IPS-20b (cell line): ENCODE data around the gene BZW2.

Source experiments
- H3K27ac ChIP-seq: one replicate; pipeline ENCODE4 v1.5.1; 2013; ENCODE audit warnings: low read length
- H3K27me3 ChIP-seq: 2 replicates; pipeline ENCODE4 v1.6.1; 2013; ENCODE audit warnings: mild to moderate bottlenecking, low read length, inconsistent platforms; ENCODE audit not compliant: insufficient read depth
- H3K36me3 ChIP-seq: 2 replicates; pipeline ENCODE4 v1.6.1; 2013; ENCODE audit warnings: low read depth, mild to moderate bottlenecking, inconsistent platforms, low read length, moderate library complexity; ENCODE audit not compliant: insufficient read depth
- H3K4me1 ChIP-seq: 2 replicates; pipeline ENCODE4 v1.6.1; 2013; ENCODE audit warnings: mild to moderate bottlenecking, control low read depth, inconsistent platforms, low read length, moderate library complexity; ENCODE audit not compliant: insufficient read depth
- H3K4me3 ChIP-seq: 2 replicates; pipeline ENCODE4 v1.5.1; 2013; ENCODE audit warnings: mild to moderate bottlenecking, low read length, inconsistent platforms
- H3K9ac ChIP-seq: 2 replicates; pipeline ENCODE4 v1.6.1; 2013; ENCODE audit warnings: low read depth, mild to moderate bottlenecking, inconsistent platforms, low read length, moderate library complexity
- H3K9me3 ChIP-seq: 2 replicates; pipeline ENCODE4 v1.6.1; 2013; ENCODE audit warnings: mild to moderate bottlenecking, low read depth, low read length, inconsistent platforms; ENCODE audit not compliant: insufficient read depth

BZW2 gene

GRCh38 chr7:16702441-16702840 is 56.5 kb downstream of the BZW2 start:
- no peaks in the 10 kb centered on the region for H3K9me3 ChIP-seq
- no peaks in the 10 kb centered on the region for H3K27me3 ChIP-seq
- no peak overlapping the region for H3K27ac ChIP-seq
- peaks cover 89% of the 10 kb centered on the region for H3K36me3 ChIP-seq
- no peak overlapping the region for H3K9ac ChIP-seq
- H3K4me1 ChIP-seq, result no peaks in the 10 kb centered on the region
- H3K4me3 ChIP-seq, result no peak overlapping the region

- Histone ChIP-seq H3K27me3 (no peaks in the 10 kb centered on the region), H3K27ac (no peak overlapping the region), H3K4me3 (no peak overlapping the region), H3K4me1 (peaks cover 5% of the 10 kb centered on the region; the same call in 1 of the 2 replicates), H3K9me3 (no peaks in the 10 kb centered on the region), H3K36me3 (peaks cover 34% of the 10 kb centered on the region), H3K9ac (no peak overlapping the region)
Observed at GRCh38 chr7:16708511-16708910, 62.5 kb downstream of the BZW2 start.

GRCh38 chr7:16708980-16709379 is 63.0 kb downstream of the BZW2 start:
- no peak overlapping the region for H3K9ac ChIP-seq
- H3K9me3 ChIP-seq, result no peaks in the 10 kb centered on the region
- peaks cover 29% of the 10 kb centered on the region for H3K36me3 ChIP-seq
- H3K4me3 ChIP-seq, result no peak overlapping the region
- H3K4me1 ChIP-seq, result peaks cover 5% of the 10 kb centered on the region; the same call in 1 of the 2 replicates
- no peak overlapping the region for H3K27ac ChIP-seq
- H3K27me3 ChIP-seq, result no peaks in the 10 kb centered on the region

- no peaks in the 10 kb centered on the region for H3K27me3 ChIP-seq
- H3K36me3 ChIP-seq, result peaks cover 17% of the 10 kb centered on the region
- H3K9me3 ChIP-seq, result no peaks in the 10 kb centered on the region
- no peak overlapping the region for H3K27ac ChIP-seq
- no peak overlapping the region for H3K4me3 ChIP-seq
- peaks cover 5% of the 10 kb centered on the region; the same call in 1 of the 2 replicates for H3K4me1 ChIP-seq
- no peak overlapping the region for H3K9ac ChIP-seq
Observed at GRCh38 chr7:16710651-16711050, 64.7 kb downstream of the BZW2 start.

GRCh38 chr7:16711730-16712129 is 65.7 kb downstream of the BZW2 start:
- no peak overlapping the region for H3K9ac ChIP-seq
- H3K4me1 ChIP-seq, result peaks cover 5% of the 10 kb centered on the region; the same call in 1 of the 2 replicates
- no peak overlapping the region for H3K27ac ChIP-seq
- H3K9me3 ChIP-seq, result no peaks in the 10 kb centered on the region
- no peak overlapping the region for H3K4me3 ChIP-seq
- peaks cover 7% of the 10 kb centered on the region for H3K36me3 ChIP-seq
- no peaks in the 10 kb centered on the region for H3K27me3 ChIP-seq

- Histone ChIP-seq H3K27ac (no peak overlapping the region), H3K4me3 (no peak overlapping the region), H3K4me1 (peaks cover 5% of the 10 kb centered on the region; the same call in 1 of the 2 replicates), H3K36me3 (peaks cover 5% of the 10 kb centered on the region; the same call in 1 of the 2 replicates), H3K9me3 (no peaks in the 10 kb centered on the region), H3K27me3 (no peaks in the 10 kb centered on the region), H3K9ac (no peak overlapping the region)
Observed at GRCh38 chr7:16712916-16713315, 66.9 kb downstream of the BZW2 start.

- Histone ChIP-seq H3K27me3 (no peaks in the 10 kb centered on the region), H3K4me3 (no peak overlapping the region), H3K9ac (no peak overlapping the region), H3K27ac (no peak overlapping the region), H3K4me1 (no peaks in the 10 kb centered on the region), H3K9me3 (no peaks in the 10 kb centered on the region), H3K36me3 (no peaks in the 10 kb centered on the region)
Observed at GRCh38 chr7:16715928-16716327, 69.9 kb downstream of the BZW2 start.

- H3K9ac ChIP-seq, result no peak overlapping the region
- no peaks in the 10 kb centered on the region for H3K36me3 ChIP-seq
- H3K27me3 ChIP-seq, result no peaks in the 10 kb centered on the region
- no peak overlapping the region for H3K4me3 ChIP-seq
- no peak overlapping the region for H3K27ac ChIP-seq
- H3K9me3 ChIP-seq, result no peaks in the 10 kb centered on the region
- no peaks in the 10 kb centered on the region for H3K4me1 ChIP-seq
Observed at GRCh38 chr7:16718111-16718656, 72.2 kb downstream of the BZW2 start.

- no peaks in the 10 kb centered on the region for H3K4me1 ChIP-seq
- H3K27me3 ChIP-seq, result no peaks in the 10 kb centered on the region
- H3K27ac ChIP-seq, result no peak overlapping the region
Observed at GRCh38 chr7:16719699-16720098, 73.7 kb downstream of the BZW2 start.

GRCh38 chr7:16721541-16721940 is 75.6 kb downstream of the BZW2 start:
- Histone ChIP-seq H3K27ac (no peak overlapping the region), H3K9me3 (no peaks in the 10 kb centered on the region), H3K27me3 (no peaks in the 10 kb centered on the region), H3K4me1 (no peaks in the 10 kb centered on the region), H3K4me3 (no peak overlapping the region), H3K36me3 (no peaks in the 10 kb centered on the region), H3K9ac (no peak overlapping the region)

More at GRCh38 chr7:16719699-16720098, 73.7 kb downstream of the BZW2 start:
- H3K9me3 ChIP-seq, result no peaks in the 10 kb centered on the region
- H3K4me3 ChIP-seq, result no peak overlapping the region
- H3K36me3 ChIP-seq, result no peaks in the 10 kb centered on the region
- no peak overlapping the region for H3K9ac ChIP-seq

- Histone ChIP-seq H3K4me1 (no peaks in the 10 kb centered on the region), H3K4me3 (no peak overlapping the region), H3K27me3 (no peaks in the 10 kb centered on the region), H3K27ac (no peak overlapping the region), H3K9ac (no peak overlapping the region), H3K9me3 (no peaks in the 10 kb centered on the region), H3K36me3 (no peaks in the 10 kb centered on the region)
Observed at GRCh38 chr7:16724344-16724743, 78.4 kb downstream of the BZW2 start.

- H3K4me3 ChIP-seq, result no peak overlapping the region
- H3K9me3 ChIP-seq, result no peaks in the 10 kb centered on the region
- no peak overlapping the region for H3K27ac ChIP-seq
- no peaks in the 10 kb centered on the region for H3K36me3 ChIP-seq
- H3K9ac ChIP-seq, result no peak overlapping the region
- no peaks in the 10 kb centered on the region for H3K4me1 ChIP-seq
- H3K27me3 ChIP-seq, result no peaks in the 10 kb centered on the region
Observed at GRCh38 chr7:16726189-16726588, 80.2 kb downstream of the BZW2 start.
